Erythroblast (primary cell): ENCODE measurements around the gene PLCL2.

Experiments
- GATA1 ChIP-seq: IDR thresholded peaks from 2 replicates; pipeline ENCODE4 v1.6.1; 2011; ENCODE audit warnings: low read depth, mild to moderate bottlenecking, control low read depth, low read length, moderate library complexity
- POLR2A ChIP-seq: IDR thresholded peaks from 2 replicates; pipeline ENCODE4 v1.6.1; 2011; ENCODE audit warnings: mild to moderate bottlenecking, low read length

DNA sequence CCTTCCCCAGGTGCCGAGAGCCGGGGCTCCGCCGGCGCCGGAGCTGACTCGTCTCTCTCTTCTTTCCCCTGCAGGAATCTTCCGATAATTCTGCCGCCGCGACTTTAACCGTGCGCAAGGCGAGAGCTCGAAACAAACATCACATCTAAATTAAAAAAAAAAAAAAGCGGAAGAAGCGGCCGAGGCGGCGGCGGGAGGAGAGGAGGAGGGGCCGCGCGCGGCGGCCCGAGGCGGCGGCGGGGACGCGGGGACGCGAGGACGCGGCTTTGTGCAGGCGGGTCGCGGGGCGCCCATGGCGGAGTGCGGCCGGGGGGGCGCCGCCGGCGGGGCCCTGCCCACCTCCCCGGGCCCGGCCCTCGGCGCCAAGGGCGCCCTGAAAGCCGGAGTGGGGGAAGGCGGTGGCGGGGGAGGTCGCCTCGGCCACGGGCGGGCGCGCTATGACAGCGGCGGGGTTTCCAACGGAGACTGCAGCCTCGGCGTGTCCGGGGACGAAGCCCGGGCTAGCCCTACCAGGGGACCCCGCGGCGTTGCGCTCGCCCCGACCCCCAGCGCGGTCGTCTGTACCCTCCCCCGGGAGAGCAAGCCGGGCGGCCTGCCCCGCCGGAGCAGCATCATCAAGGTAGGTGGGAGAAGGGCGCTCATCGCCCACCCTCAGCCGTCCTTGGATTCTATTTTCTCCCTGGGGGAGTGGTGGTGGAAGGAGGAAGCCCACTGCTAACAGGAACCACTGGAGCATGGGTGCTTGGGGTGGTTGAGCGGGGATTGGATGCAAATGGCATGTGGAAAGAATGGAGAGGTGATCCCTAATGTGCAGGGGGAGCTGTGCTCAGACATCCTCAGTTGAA is at the start of gene PLCL2:
- TF ChIP-seq POLR2A (no peak), GATA1 (no peak)
